NCI-H2227 (cell line): ENCODE results near the gene PITPNC1.
"Not testable (repeated sequence)": the region's sequence is repeated elsewhere in the genome, so short reads cannot be mapped to it uniquely, and the experiment has no call there.

Experiments used
- DNase-seq: peaks from one replicate; lab custom pipeline; 2025; ENCODE audit not compliant: unreplicated experiment; lab: John Stamatoyannopoulos, UW

Gene PITPNC1

GRCh38 chr17:67606896-67607604 is 230.0 kb downstream of the PITPNC1 start:
- peak; percentile 38 for DNase-seq

- DNase-seq, result no peak
Observed at GRCh38 chr17:67610061-67610460, 233.0 kb downstream of the PITPNC1 start.

GRCh38 chr17:67613961-67614360 is 236.9 kb downstream of the PITPNC1 start:
- DNase-seq, result no peak

GRCh38 chr17:67615011-67615561 is 238.0 kb downstream of the PITPNC1 start:
- DNase-seq, result no peak

GRCh38 chr17:67615736-67616135 is 238.7 kb downstream of the PITPNC1 start:
- no peak for DNase-seq

- DNase-seq, result no peak
Observed at GRCh38 chr17:67617304-67617899, 240.3 kb downstream of the PITPNC1 start.

GRCh38 chr17:67619555-67619954 is 242.5 kb downstream of the PITPNC1 start:
- DNase-seq, result no peak

- DNase-seq, result no peak
Observed at GRCh38 chr17:67620088-67620487, 243.0 kb downstream of the PITPNC1 start.

- DNase-seq, result no peak
Observed at GRCh38 chr17:67620636-67621035, 243.6 kb downstream of the PITPNC1 start.

GRCh38 chr17:67623767-67624166 is 246.7 kb downstream of the PITPNC1 start:
- no peak for DNase-seq

- DNase-seq, result peak; percentile 16
Observed at GRCh38 chr17:67624886-67625656, 248.0 kb downstream of the PITPNC1 start.

GRCh38 chr17:67625971-67626370 is 248.9 kb downstream of the PITPNC1 start:
- DNase-seq, result no peak

- DNase-seq, result no peak
Observed at GRCh38 chr17:67628580-67629013, 251.5 kb downstream of the PITPNC1 start.

GRCh38 chr17:67629971-67630320 is 252.9 kb downstream of the PITPNC1 start:
- peak; percentile 44 for DNase-seq

GRCh38 chr17:67630836-67631235 is 253.8 kb downstream of the PITPNC1 start:
- DNase-seq, result not testable (repeated sequence)

GRCh38 chr17:67632141-67632540 is 255.1 kb downstream of the PITPNC1 start:
- DNase-seq, result no peak

GRCh38 chr17:67633751-67634211 is 256.7 kb downstream of the PITPNC1 start:
- DNase-seq, result no peak

- no peak for DNase-seq
Observed at GRCh38 chr17:67635681-67636080, 258.6 kb downstream of the PITPNC1 start.

GRCh38 chr17:67636312-67636711 is 259.2 kb downstream of the PITPNC1 start:
- DNase-seq, result no peak

- DNase-seq, result no peak
Observed at GRCh38 chr17:67636834-67637520, 259.9 kb downstream of the PITPNC1 start.
